Hematopoietic multipotent progenitor cell treated with erythropoietin and hydrocortisone succinate and interleukin-3 and kit ligand, for 8 days (in vitro differentiated cells): ENCODE data around the gene RPS19.

ENCODE experiments used
- DNase-seq: peaks from one replicate; pipeline ENCODE4 v3.0.0-alpha.2; 2015

Gene RPS19

GRCh38 chr19:41917676-41918075 is 57.6 kb downstream of the RPS19 start:
- DNase-seq, result no peak

GRCh38 chr19:41918095-41918494 is 58.0 kb downstream of the RPS19 start:
- DNase-seq, result no peak

GRCh38 chr19:41918653-41919244 is 58.7 kb downstream of the RPS19 start:
- no peak for DNase-seq

- DNase-seq, result no peak
Observed at GRCh38 chr19:41919948-41920712, 60.1 kb downstream of the RPS19 start.

- no peak for DNase-seq
Observed at GRCh38 chr19:41920882-41921576, 61.0 kb downstream of the RPS19 start.

GRCh38 chr19:41921577-41922576 is 61.8 kb downstream of the RPS19 start:
- DNase-seq, result no peak
